Parathyroid adenoma (tissue), 2 donors: Measurements from ENCODE around the gene CYBA.

ENCODE experiments used
- H2AFZ ChIP-seq: fragments of 300-600 bp; sonication (generic); one replicate; pipeline ENCODE4 v1.7.0; 2017; ENCODE audit warnings: antibody characterized with exemption, mild to moderate bottlenecking
- H3K27ac ChIP-seq: fragments of 300-600 bp; sonication (generic); one replicate; pipeline ENCODE4 v1.7.0; 2017
- H3K27me3 ChIP-seq: fragments of 300-600 bp; sonication (generic); one replicate; pipeline ENCODE4 v1.7.0; 2017; ENCODE audit warnings: low read length; ENCODE audit not compliant: control insufficient read depth, insufficient read depth
- H3K36me3 ChIP-seq: fragments of 300-600 bp; sonication (generic); one replicate; pipeline ENCODE4 v1.7.0; 2017; ENCODE audit warnings: low read length; ENCODE audit not compliant: control insufficient read depth, insufficient read depth
- H3K4me1 ChIP-seq: fragments of 300-600 bp; sonication (generic); one replicate; pipeline ENCODE4 v1.7.0; 2017; ENCODE audit warnings: control low read depth
- H3K4me2 ChIP-seq: fragments of 300-600 bp; sonication (generic); one replicate; pipeline ENCODE4 v1.7.0; 2017; ENCODE audit warnings: low read length
- H3K4me3 ChIP-seq: fragments of 300-600 bp; sonication (generic); one replicate; pipeline ENCODE4 v1.7.0; 2017; ENCODE audit warnings: low read depth, low read length
- H3K79me2 ChIP-seq: fragments of 300-600 bp; sonication (generic); one replicate; pipeline ENCODE4 v1.7.0; 2017; ENCODE audit warnings: control low read depth
- H3K9ac ChIP-seq: fragments of 300-600 bp; sonication (generic); one replicate; pipeline ENCODE4 v1.7.0; 2017; ENCODE audit warnings: mild to moderate bottlenecking
- H3K9me3 ChIP-seq: fragments of 300-600 bp; sonication (generic); one replicate; pipeline ENCODE4 v1.7.0; 2017; ENCODE audit warnings: low read length; ENCODE audit not compliant: control insufficient read depth
- CTCF ChIP-seq: fragments of 300-600 bp; sonication (generic); IDR thresholded peaks from one replicate; pipeline ENCODE4 v1.7.0; 2017; ENCODE audit warnings: antibody characterized with exemption, mild to moderate bottlenecking
- donor health status: primary hyperparathyroidism.

The CYBA gene

GRCh38 chr16:88665570-88665969 is 14.7 kb upstream of the CYBA start:
- Histone ChIP-seq H3K9ac (no peak overlapping the region), H3K4me2 (no peak overlapping the region), H3K27me3 (no peaks in the 10 kb centered on the region), H3K36me3 (no peaks in the 10 kb centered on the region), H3K27ac (no peak overlapping the region), H3K4me3 (no peak overlapping the region), H3K4me1 (peaks cover 4% of the 10 kb centered on the region), H3K9me3 (no peaks in the 10 kb centered on the region), H2AFZ (no peak overlapping the region), H3K79me2 (no peaks in the 10 kb centered on the region)
- no peak for TF ChIP-seq CTCF

DNA sequence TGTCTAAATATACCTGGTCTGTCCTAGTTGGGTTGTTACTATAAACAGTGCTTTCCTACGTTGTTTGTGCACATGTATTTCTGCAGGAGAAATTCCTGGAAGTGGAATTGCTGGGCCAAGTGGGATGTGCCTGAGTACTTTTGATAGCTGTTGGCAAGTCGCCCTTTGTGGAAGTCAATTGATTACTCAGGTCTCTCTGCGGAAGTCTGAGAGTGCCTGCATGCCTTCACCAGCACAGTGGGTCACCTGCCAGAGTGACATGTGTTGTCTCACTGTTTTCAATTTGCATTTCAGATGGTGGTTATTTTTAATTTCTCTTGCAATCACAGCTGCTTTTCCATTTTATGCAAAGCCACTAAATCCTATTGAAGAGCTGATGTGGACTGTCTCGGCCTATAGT is 14.3 kb upstream of the CYBA start:
- Histone ChIP-seq H3K36me3 (no peaks in the 10 kb centered on the region), H3K4me1 (peaks cover 4% of the 10 kb centered on the region), H3K27ac (no peak overlapping the region), H3K4me3 (no peak overlapping the region), H3K4me2 (no peak overlapping the region), H3K9me3 (no peaks in the 10 kb centered on the region), H3K9ac (no peak overlapping the region), H2AFZ (no peak overlapping the region), H3K27me3 (no peaks in the 10 kb centered on the region), H3K79me2 (no peaks in the 10 kb centered on the region)
- no peak for TF ChIP-seq CTCF

- Histone ChIP-seq H3K27me3 (no peaks in the 10 kb centered on the region), H3K4me2 (peak within 1 kb of the TSS; percentile 66), H3K9ac (peak within 1 kb of the TSS; percentile 42), H3K4me1 (peaks cover 4% of the 10 kb centered on the region), H3K27ac (peak within 1 kb of the TSS; percentile 55), H2AFZ (peak within 1 kb of the TSS; percentile 94), H3K36me3 (no peaks in the 10 kb centered on the region), H3K9me3 (no peaks in the 10 kb centered on the region), H3K79me2 (no peaks in the 10 kb centered on the region), H3K4me3 (peak within 1 kb of the TSS; percentile 89)
- no peak for TF ChIP-seq CTCF
Measured at GRCh38 chr16:88662843-88663606, 12.2 kb upstream of the CYBA start, which contains the start of gene MVD. Gene MVD, minus strand, starts transcription at chr16:88663091. Its CDS starts 11 bp downstream, at chr16:88663080.

- Histone ChIP-seq H3K4me1 (peaks cover 4% of the 10 kb centered on the region), H3K4me3 (peak overlapping the region; percentile 89), H3K9ac (peak overlapping the region; percentile 14), H3K27me3 (no peaks in the 10 kb centered on the region), H2AFZ (peak overlapping the region; percentile 94), H3K36me3 (no peaks in the 10 kb centered on the region), H3K9me3 (no peaks in the 10 kb centered on the region), H3K79me2 (no peaks in the 10 kb centered on the region), H3K27ac (peak overlapping the region; percentile 55), H3K4me2 (peak overlapping the region; percentile 66)
- TF ChIP-seq CTCF = no peak
Measured at GRCh38 chr16:88662222-88662842, 11.5 kb upstream of the CYBA start.
